Lower leg skin (tissue), 4 donors: ENCODE data around the gene P4HA1. TPM values are rescaled to one million over a fixed set of nuclear protein-coding genes. Genes with fewer than 3 reads are reported as not detected.

ENCODE experiments used
- DNase-seq, 2 donors: peaks; one replicate each; pipeline ENCODE4 v3.0.0-alpha.2; 2019; ENCODE audit warnings: low spot score in 2 of 2
- H3K4me3 ChIP-seq: fragments of 200-600 bp; sonication (generic); 2 replicates; pipeline ENCODE4 v1.5.1; 2017; ENCODE audit warnings: mild to moderate bottlenecking, low read depth; ENCODE audit not compliant: poor library complexity, severe bottlenecking
- POLR2A ChIP-seq, 2 donors: fragments of 450-650 bp; IDR thresholded peaks; one replicate each; pipeline ENCODE4 v1.6.1; 2016 to 2017; ENCODE audit warnings: antibody characterized with exemption in 2 of 2, mild to moderate bottlenecking in 1 of 2, moderate library complexity in 1 of 2
- whole genome bisulfite sequencing, 2 donors: methylation state at CpG; one replicate each; pipeline ENCODE4 v1.1.5; 2018; 5-methylcytosine and 5-hydroxymethylcytosine counted together
- intact Hi-C: fragments of 100-400 bp; cut with DNase I; formaldehyde crosslinking; loops from one replicate; pipeline ENCODE4 v1.15.0; 2023; ENCODE audit warnings: low total_unique reads
- total RNA-seq, 4 donors: library from RNA; depleted of rRNA; stranded (reverse); fragments of >200 nt; gene quantifications; one replicate each; pipeline ENCODE4 v1.1.0, GENCODE V29; 2016
- TF ChIP-seq, protein P1 (sequence below), 3 donors: fragments of 450-650 bp; IDR thresholded peaks; one replicate each; pipeline ENCODE4 v1.5.1; 2016; ENCODE audit warnings: antibody characterized with exemption in 3 of 3, mild to moderate bottlenecking in 3 of 3, moderate library complexity in 2 of 3

Gene P4HA1
- total RNA-seq, 4 donors from 2014 or later: 14.3 to 29.5 (median 20.5) TPM

DNA sequence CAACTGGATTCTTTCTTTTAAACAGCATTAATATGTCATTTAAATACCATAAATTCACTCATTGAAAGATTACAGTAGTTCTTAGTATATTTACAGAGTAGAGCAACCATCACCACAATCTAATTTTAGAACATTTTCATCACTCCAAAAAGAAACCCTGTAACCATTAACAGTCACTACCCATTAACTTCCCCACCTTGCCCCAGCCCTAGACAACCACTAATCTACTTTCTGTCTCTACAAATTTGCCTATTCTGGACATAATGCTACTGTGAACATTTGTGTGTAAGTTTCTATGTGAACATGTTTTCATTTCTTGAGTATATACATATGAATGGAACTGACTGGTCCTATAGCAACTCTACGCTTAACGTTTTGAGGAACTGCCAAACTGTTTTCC, 42.4 kb downstream of the P4HA1 start:
- intact Hi-C loops: no loop called here
- no peak for TF ChIP-seq POLR2A (IDR thresholded peaks at IDR 0.05)
- TF ChIP-seq, protein P1, sequence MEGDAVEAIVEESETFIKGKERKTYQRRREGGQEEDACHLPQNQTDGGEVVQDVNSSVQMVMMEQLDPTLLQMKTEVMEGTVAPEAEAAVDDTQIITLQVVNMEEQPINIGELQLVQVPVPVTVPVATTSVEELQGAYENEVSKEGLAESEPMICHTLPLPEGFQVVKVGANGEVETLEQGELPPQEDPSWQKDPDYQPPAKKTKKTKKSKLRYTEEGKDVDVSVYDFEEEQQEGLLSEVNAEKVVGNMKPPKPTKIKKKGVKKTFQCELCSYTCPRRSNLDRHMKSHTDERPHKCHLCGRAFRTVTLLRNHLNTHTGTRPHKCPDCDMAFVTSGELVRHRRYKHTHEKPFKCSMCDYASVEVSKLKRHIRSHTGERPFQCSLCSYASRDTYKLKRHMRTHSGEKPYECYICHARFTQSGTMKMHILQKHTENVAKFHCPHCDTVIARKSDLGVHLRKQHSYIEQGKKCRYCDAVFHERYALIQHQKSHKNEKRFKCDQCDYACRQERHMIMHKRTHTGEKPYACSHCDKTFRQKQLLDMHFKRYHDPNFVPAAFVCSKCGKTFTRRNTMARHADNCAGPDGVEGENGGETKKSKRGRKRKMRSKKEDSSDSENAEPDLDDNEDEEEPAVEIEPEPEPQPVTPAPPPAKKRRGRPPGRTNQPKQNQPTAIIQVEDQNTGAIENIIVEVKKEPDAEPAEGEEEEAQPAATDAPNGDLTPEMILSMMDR (IDR thresholded peaks at IDR 0.05): no peak
- 92 to 96% methylated on average over 2 of the region's 2 CpGs for WGBS, 2 donors
- DNase-seq: no peak
- H3K4me3 ChIP-seq: no peak overlapping the region

DNA sequence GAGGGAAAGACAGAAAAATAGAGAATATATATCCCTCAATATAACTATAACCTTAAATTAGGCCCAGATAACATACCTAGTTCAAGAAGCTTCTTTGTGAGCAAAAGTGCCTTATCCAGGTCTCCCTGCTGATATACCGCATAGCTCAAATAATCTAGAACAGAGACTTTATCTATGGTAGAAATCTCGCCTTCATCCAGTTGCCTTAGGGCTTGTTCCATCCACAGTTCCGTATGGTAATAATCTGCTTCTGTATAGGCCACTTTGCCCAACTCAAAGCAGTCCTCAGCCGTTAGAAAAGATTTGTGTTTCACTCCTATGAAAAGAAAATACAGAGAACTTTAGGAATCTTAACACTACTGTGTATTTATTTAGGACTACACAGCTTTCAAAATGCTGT, 43.4 kb downstream of the P4HA1 start:
- H3K4me3 ChIP-seq: no peak overlapping the region
- no peak for TF ChIP-seq POLR2A (IDR thresholded peaks at IDR 0.05)
- TF ChIP-seq, protein P1 (IDR thresholded peaks at IDR 0.05): no peak
- WGBS, 2 donors: 68 to 75% methylated on average over 4 of the region's 4 CpGs
- intact Hi-C loops: no loop called here
- no peak for DNase-seq

DNA sequence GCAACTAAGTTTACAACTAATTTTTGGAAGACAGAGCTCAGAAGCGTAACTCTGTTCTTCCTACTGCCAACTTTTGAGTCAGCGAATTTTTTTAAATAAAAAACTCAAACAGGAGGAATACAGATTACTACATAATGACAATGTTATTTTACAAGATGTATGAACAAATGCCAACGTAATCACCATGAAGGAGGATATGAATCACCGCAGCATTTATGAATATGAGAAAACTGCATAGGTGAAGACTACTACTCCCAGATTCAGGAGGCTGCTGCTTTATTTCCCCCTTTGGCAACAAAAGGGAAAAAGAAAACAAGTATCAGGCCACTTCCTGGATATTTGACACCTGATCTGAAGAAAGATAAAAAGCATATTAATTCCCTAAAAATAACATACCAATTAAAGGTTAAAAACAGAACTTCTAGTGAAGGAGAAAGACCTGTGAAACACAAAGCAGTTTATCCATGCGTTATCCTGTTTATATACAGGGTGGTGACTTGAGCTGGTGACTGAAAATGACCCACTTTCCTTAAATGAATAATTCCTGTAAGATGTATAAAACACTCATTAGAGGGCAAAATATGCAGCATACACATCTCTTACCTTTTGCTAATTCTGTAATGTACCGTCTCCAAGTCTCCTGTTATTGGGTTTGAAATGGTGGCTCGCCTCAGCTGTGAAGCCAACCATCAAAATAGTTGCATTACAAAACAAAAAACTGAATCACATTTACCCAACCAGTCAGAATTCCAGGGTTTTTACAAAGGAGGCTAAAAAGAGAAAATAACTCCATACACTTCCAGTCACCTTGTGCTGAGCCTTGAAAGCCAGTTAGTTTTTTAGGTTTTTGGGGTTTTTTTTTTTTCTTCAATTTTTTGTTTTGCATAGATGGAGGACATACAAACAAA, 52.0 kb downstream of the P4HA1 start:
- no peak for DNase-seq
- TF ChIP-seq, protein P1 (IDR thresholded peaks at IDR 0.05): no peak
- TF ChIP-seq POLR2A (IDR thresholded peaks at IDR 0.05): no peak
- WGBS, 2 donors: 49 to 52% methylated on average over 7 of the region's 7 CpGs

DNA sequence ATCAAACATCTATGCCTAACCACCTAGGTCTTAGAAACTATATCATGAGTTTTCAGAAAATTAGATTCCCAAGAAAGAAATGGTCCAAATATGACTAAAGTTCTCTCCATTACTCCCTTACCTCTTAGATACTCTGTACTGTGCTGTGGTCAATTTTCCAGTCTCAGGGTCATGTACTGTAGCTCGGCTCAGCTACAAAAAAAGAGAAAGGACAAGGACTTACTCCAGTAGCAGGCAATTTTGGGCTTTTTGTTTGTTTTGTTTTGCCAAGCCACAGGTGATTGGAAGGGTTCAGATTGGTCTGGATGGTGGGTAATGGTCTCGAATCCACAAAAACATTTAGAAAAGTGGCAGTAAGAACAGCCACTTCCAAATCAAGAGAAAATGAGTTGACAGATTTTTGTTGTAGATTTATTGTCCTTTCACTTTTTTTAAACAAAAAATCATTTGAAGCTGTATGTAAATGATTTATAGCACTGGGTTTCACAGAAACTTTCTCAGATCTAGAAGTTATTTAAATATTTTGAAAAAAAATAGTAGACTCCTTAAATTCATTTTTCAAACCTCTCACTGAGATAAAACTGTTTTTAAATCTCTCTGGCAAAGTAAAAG, 52.8 kb downstream of the P4HA1 start:
- 73 to 75% methylated on average over 2 of the region's 2 CpGs for WGBS, 2 donors
- H3K4me3 ChIP-seq: no peak overlapping the region
- DNase-seq: no peak
- TF ChIP-seq, protein P1 (IDR thresholded peaks at IDR 0.05): no peak
- no peak for TF ChIP-seq POLR2A (IDR thresholded peaks at IDR 0.05)
- intact Hi-C loops: no loop called here

More for the DNA sequence above, 52.0 kb downstream of the P4HA1 start:
- intact Hi-C loops: no loop called here
- H3K4me3 ChIP-seq: no peak overlapping the region

DNA sequence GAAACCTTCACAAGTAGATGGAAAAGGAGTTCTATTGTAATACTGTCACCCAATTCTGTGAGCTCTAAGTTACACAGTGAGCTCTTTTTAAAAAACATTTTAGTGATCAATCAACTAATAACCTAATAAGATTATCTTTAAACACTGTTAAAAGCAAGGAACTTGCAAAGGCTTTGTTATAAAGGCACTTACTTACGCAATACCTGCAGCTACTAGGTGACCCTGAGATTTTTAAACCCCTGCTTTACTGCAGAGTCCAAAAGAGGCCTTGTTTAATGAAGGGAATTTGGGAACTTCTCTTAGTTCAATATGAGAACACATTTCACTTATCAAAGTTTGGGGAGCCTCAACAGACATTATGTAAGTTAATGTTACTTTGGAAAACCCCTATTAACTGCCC, 53.3 kb downstream of the P4HA1 start:
- intact Hi-C loops: no loop called here
- H3K4me3 ChIP-seq: no peak overlapping the region
- TF ChIP-seq POLR2A (IDR thresholded peaks at IDR 0.05): no peak
- TF ChIP-seq, protein P1 (IDR thresholded peaks at IDR 0.05): no peak
- DNase-seq: no peak
- 97 to 100% methylated on average over 1 of the region's 1 CpG for WGBS, 2 donors
